ENCODE measurements around the gene RBAK.
"Not testable (repeated sequence)": the region's sequence is repeated elsewhere in the genome, so short reads cannot be mapped to it uniquely, and the experiment has no call there.

- not testable (repeated sequence) for TF ChIP-seq CTCF (IDR thresholded peaks at IDR 0.05); EZH2 (IDR thresholded peaks at IDR 0.05; ENCODE audit: borderline replicate concordance, insufficient read depth, low read depth, low read length, poor library complexity, severe bottlenecking)
Measured at GRCh38 chr7:5017626-5018025, 28.0 kb upstream of the RBAK start.
